ENCODE measurements around the gene BARX1.

Gene BARX1

DNA sequence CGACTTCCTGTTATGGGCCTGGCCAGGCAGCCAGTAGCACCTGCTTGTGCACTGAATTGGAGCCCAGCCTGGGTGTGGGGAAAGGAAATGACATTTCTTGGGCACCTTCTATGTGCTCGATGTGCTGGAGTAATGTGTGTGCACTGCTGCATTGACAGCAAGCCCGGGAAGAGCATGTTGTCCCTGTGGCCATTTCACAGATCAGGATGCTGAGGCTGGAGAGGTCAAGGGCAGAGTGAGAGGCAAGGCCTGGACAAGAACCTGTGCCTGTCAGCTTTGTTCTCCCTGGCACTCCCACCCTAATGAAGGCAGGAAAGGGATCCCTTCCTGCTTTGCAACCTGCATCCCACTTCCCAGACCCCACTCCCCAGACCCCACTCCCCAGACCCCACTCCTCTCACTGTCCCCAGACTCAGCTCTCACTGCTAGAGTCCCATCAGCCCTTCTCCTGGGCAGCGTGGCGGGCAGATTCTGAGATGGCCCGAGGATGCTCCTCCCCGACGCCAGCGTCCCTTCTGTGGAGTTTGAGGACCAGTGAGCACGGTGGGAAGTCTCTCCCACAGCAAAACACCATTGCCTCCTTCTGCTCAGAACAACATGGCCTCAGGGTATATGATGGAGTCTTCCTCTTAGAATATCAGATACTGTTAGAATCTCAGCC is 49.6 kb downstream of the BARX1 start:
- Mint-ChIP-seq H3K4me3 (no peak overlapping the region), H3K36me3 (no peaks in the 10 kb centered on the region), H3K27ac (no peak overlapping the region), H3K9me3 (no peaks in the 10 kb centered on the region), H3K27me3 (peaks cover 54% of the 10 kb centered on the region), H3K4me1 (peaks cover 6% of the 10 kb centered on the region)
- ATAC-seq, result no peak

DNA sequence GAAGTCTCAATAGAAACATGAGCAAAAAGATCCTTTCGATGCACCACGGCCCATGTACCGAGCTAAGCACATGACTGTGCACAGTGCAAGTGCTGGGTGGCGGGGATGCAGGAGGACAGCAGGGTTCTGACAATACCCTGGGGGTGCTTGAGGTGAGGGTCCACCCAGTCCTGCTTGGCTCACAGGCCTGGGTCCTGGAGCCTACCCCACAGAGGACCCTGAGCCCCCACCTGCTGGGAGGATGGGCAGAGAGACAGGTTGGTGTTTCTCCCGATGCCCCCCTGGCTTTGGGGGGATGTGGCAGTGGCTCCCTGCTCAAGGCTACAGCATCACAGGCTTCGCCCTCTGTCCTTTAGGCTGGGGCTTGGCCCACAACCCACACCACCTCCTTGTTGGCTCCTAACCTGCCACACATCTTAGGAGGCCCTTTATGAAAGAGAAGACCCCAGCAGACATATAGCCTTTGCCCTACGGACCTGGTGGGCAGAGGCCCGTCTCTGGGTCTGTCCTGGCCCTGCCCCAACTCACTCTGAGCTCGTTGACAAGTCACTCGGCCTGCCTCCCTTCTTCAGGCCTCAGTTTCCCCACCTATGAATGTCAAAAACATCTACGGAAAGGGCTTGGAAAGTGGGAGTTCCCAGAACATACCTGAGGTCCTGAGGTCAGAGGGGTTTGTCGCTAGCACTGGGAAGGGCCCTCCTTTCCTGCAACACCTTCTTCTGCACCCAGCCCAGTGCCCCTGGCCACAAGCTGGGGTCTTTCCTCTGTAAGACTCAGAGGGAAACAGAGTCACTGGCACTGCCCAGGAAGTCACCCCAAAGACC is 50.3 kb downstream of the BARX1 start:
- no peak for ATAC-seq
- Mint-ChIP-seq H3K36me3 (no peaks in the 10 kb centered on the region), H3K9me3 (peaks cover 4% of the 10 kb centered on the region), H3K4me1 (peaks cover 6% of the 10 kb centered on the region), H3K27ac (no peak overlapping the region), H3K4me3 (no peak overlapping the region), H3K27me3 (peaks cover 54% of the 10 kb centered on the region)

- peaks cover 3% of the 10 kb centered on the region for H3K4me1 Mint-ChIP-seq
- ATAC-seq, result no peak
- H3K9me3 Mint-ChIP-seq, result peaks cover 4% of the 10 kb centered on the region
- no peak overlapping the region for H3K4me3 Mint-ChIP-seq
- H3K27ac Mint-ChIP-seq, result no peak overlapping the region
- H3K36me3 Mint-ChIP-seq, result no peaks in the 10 kb centered on the region
- H3K27me3 Mint-ChIP-seq, result peaks cover 48% of the 10 kb centered on the region
Measured at GRCh38 chr9:93903886-93904648, 51.1 kb downstream of the BARX1 start.

DNA sequence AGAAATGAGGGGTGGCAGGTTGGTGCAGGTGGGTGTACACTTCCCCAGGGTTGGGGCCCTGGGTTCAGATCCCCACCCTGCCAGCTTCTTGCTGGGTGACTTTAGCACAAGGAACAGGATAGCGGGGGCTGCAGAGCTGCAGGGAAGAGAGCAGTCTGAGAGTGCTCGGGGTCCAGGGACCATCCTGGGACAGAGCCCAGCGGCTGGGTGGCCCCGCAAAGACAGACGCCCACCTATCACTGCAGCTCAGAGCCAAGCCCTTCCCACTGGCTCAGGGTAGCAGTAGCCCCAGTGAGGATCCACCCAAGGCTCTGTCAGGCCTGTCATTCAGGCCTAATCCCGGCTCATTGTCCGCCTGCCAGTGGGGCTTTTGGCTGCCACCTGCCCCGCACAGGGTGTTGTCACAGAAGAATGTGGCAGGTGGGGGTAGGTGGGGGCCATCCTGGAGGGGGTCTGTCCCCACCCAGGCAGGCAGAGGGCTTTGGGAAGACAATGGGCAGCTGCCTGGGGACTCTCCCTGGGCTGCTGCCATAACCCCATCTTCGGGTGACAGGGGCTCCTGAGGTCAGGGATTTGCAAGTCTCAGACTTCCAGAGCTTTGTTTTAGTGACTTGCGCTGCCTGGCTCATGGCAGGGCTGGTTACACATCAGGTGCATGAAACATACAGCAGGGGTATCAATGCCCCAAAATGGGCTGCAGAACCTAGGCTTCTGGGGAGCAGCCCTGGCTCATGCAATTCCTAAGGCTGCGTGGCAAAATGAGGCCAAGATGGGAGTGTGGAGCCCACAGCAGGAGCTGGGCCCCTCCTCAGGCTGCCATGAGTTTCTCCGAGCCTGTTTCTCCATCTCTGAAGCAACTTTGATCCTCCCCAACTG is 52.1 kb downstream of the BARX1 start:
- no peak overlapping the region for H3K4me3 Mint-ChIP-seq
- H3K27ac Mint-ChIP-seq, result no peak overlapping the region
- H3K36me3 Mint-ChIP-seq, result no peaks in the 10 kb centered on the region
- no peaks in the 10 kb centered on the region for H3K4me1 Mint-ChIP-seq
- H3K27me3 Mint-ChIP-seq, result peaks cover 42% of the 10 kb centered on the region
- no peak for ATAC-seq
- peaks cover 4% of the 10 kb centered on the region for H3K9me3 Mint-ChIP-seq

GRCh38 chr9:93902051-93902779 is 52.9 kb downstream of the BARX1 start:
- Mint-ChIP-seq H3K27ac (no peak overlapping the region), H3K4me1 (no peaks in the 10 kb centered on the region), H3K4me3 (no peak overlapping the region), H3K36me3 (no peaks in the 10 kb centered on the region), H3K27me3 (peaks cover 42% of the 10 kb centered on the region), H3K9me3 (peaks cover 4% of the 10 kb centered on the region)
- no peak for ATAC-seq

All from stimulated activated memory B cell treated with anti-CD40 and anti-IgM and Interleukin-4, amounts not matched to agents 10 μg/mL and 1 μg/mL and 100 μg/mL, for 72 hours (primary cell).